Upper lobe of right lung (tissue), 1 donor: ENCODE measurements around the gene CPLANE2. TPM values are rescaled to one million over a fixed set of nuclear protein-coding genes. Genes with fewer than 3 reads are reported as not detected.

Experiments used
- ATAC-seq: fragments of 200-7000 bp; cut with Tn5 transposase; one replicate; pipeline ENCODE4 v1.9.1; 2020; ENCODE audit warnings: mild to moderate bottlenecking, moderate library complexity
- DNase-seq: peaks from one replicate; pipeline ENCODE4 v3.0.0-alpha.2; 2020
- H3K27ac ChIP-seq: fragments of 200-600 bp; one replicate; pipeline ENCODE4 v1.8.0; 2022
- H3K27me3 ChIP-seq: fragments of 200-600 bp; one replicate; pipeline ENCODE4 v1.8.0; 2022; ENCODE audit warnings: mild to moderate bottlenecking
- H3K36me3 ChIP-seq: fragments of 200-600 bp; one replicate; pipeline ENCODE4 v1.8.0; 2022
- H3K4me1 ChIP-seq: fragments of 200-600 bp; one replicate; pipeline ENCODE4 v1.8.0; 2022
- H3K4me3 ChIP-seq: fragments of 200-600 bp; one replicate; pipeline ENCODE4 v1.8.0; 2022; ENCODE audit warnings: mild to moderate bottlenecking
- H3K9me3 ChIP-seq: fragments of 200-600 bp; one replicate; pipeline ENCODE4 v1.8.0; 2022
- intact Hi-C: fragments of 100-400 bp; cut with DNase I; formaldehyde crosslinking; loops from one replicate; pipeline ENCODE4 v1.11.0; 2022
- total RNA-seq: library from RNA; stranded (reverse); fragmentation: NEBNext Ultra II Directional; extraction: Animal tissue kit (Norgen Biotek cat#: 25700); gene quantifications from one replicate; pipeline ENCODE4 v1.2.1, GENCODE V29; 2021
- TF ChIP-seq, protein P1 (sequence below): fragments of 200-600 bp; IDR thresholded peaks from one replicate; pipeline ENCODE4 v1.8.0; 2022; ENCODE audit warnings: antibody characterized with exemption
- donor health status: DM: no; HTN: yes; CAD: no; lungs with severe emphysema.

Gene CPLANE2
- total RNA-seq, 1 donor from 2014 or later, result 11.7 TPM

- TF ChIP-seq, protein P1, sequence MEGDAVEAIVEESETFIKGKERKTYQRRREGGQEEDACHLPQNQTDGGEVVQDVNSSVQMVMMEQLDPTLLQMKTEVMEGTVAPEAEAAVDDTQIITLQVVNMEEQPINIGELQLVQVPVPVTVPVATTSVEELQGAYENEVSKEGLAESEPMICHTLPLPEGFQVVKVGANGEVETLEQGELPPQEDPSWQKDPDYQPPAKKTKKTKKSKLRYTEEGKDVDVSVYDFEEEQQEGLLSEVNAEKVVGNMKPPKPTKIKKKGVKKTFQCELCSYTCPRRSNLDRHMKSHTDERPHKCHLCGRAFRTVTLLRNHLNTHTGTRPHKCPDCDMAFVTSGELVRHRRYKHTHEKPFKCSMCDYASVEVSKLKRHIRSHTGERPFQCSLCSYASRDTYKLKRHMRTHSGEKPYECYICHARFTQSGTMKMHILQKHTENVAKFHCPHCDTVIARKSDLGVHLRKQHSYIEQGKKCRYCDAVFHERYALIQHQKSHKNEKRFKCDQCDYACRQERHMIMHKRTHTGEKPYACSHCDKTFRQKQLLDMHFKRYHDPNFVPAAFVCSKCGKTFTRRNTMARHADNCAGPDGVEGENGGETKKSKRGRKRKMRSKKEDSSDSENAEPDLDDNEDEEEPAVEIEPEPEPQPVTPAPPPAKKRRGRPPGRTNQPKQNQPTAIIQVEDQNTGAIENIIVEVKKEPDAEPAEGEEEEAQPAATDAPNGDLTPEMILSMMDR, result no peak
- Histone ChIP-seq H3K27ac (peak overlapping the region; percentile 94), H3K4me3 (peak overlapping the region; percentile 82), H3K27me3 (no peaks in the 10 kb centered on the region), H3K4me1 (peaks cover 14% of the 10 kb centered on the region), H3K9me3 (no peaks in the 10 kb centered on the region), H3K36me3 (no peaks in the 10 kb centered on the region)
- no peak for ATAC-seq
- DNase-seq, result no peak
- intact Hi-C loops, result no loop called here
These were observed 404 bp upstream of the CPLANE2 start for GRCh38 chr1:16237343-16237830.

DNA sequence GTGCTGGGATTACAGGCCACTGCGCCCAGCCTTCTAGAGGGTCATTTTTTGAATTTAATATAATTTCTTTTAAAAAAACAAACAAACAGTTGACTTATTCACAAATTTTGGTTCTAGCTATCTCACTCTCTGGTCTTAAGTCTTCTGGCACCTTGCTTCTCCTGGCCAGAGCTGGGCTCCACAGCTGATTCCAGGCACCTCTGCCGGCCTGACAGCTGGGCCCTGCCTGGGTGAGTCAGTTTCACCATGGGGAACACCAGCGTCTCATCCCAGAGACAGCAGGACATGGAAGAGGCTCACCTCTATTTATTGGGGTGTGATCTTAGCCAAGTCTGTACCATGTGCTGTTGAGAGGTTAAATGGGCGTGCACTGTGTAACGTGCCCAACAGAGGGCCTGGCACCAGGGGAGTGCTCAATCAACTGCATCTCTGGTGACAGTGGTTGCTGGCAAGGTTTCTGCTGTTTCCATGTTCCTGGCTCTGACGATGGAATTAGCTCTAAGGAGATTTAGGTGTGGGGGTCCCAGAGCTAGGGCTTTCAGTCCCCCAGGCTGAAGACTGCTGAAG, 956 bp downstream of the CPLANE2 start:
- TF ChIP-seq, protein P1, result peak; percentile 43
- peak; percentile 77 for ATAC-seq
- Histone ChIP-seq H3K4me3 (peak overlapping the region; percentile 82), H3K9me3 (no peaks in the 10 kb centered on the region), H3K27ac (peak overlapping the region; percentile 94), H3K4me1 (peaks cover 14% of the 10 kb centered on the region), H3K27me3 (no peaks in the 10 kb centered on the region), H3K36me3 (no peaks in the 10 kb centered on the region)
- DNase-seq, result peak; percentile 72
- intact Hi-C loops, result no loop called here

GRCh38 chr1:16235347-16235746, 1.6 kb downstream of the CPLANE2 start:
- Histone ChIP-seq H3K27me3 (no peaks in the 10 kb centered on the region), H3K36me3 (no peaks in the 10 kb centered on the region), H3K9me3 (no peaks in the 10 kb centered on the region), H3K4me1 (peaks cover 14% of the 10 kb centered on the region), H3K4me3 (no peak overlapping the region), H3K27ac (no peak overlapping the region)
- TF ChIP-seq, protein P1, result no peak
- ATAC-seq, result no peak
- intact Hi-C loops, result no loop called here
- no peak for DNase-seq

DNA sequence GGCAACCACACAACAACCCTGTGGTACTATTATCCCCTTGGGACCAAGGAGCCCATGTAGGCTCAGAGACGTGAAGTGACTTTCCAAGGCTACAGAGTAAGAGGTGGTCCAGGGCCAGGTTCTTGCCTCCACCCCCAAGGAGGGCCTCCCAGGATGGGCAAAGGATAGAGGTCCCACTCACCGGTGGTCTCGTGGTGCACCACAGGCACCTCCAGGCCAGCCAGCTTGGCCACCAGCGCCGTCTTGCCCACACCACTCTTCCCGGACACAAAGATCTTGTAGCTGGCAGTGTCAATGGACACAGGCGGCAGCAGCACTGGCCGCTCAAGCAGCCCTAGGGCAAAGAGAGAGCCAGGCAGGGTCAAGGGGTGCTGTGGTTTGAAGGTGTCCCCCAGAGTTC, 3.6 kb downstream of the CPLANE2 start:
- Histone ChIP-seq H3K9me3 (no peaks in the 10 kb centered on the region), H3K36me3 (no peaks in the 10 kb centered on the region), H3K27me3 (peaks cover under 1% of the 10 kb centered on the region), H3K27ac (no peak overlapping the region), H3K4me1 (peaks cover 14% of the 10 kb centered on the region), H3K4me3 (no peak overlapping the region)
- DNase-seq, result peak; percentile 62
- TF ChIP-seq, protein P1, result no peak
- intact Hi-C loops, result no loop called here
- ATAC-seq, result no peak

DNA sequence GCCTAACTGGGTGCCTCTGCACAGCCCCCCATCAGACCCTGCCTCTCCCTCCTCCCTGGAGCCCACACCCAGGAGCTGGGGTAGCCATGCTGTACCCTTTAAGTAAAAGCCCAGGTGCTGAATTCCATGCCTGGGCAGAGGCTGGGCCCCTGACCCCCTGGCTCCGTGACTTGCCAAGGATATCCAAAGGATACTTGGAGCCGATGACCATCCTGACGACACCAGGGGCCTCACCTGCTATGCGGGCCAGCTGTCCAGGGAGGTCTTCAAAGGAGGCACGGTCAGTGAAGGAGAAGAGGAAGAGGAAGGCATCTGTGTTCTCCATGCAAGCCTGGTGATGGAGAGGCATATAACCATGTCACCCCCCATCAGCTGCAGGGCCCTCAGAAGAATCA, 4.7 kb downstream of the CPLANE2 start:
- ATAC-seq, result no peak
- H3K4me1 ChIP-seq, result peaks cover 10% of the 10 kb centered on the region
- H3K27me3 ChIP-seq, result peaks cover 11% of the 10 kb centered on the region
- DNase-seq, result peak; percentile 53
- intact Hi-C loops, result no loop called here
- no peaks in the 10 kb centered on the region for H3K36me3 ChIP-seq
- TF ChIP-seq, protein P1, result no peak
- H3K27ac ChIP-seq, result no peak overlapping the region
- no peaks in the 10 kb centered on the region for H3K9me3 ChIP-seq
- H3K4me3 ChIP-seq, result no peak overlapping the region
